HG03108 (cell line): ENCODE data around the gene SH3YL1.

Experiments used
- ATAC-seq: cut with Tn5 transposase; IDR thresholded peaks from one replicate; pipeline ENCODE4 v1.9.1; 2021; ENCODE audit warnings: moderate library complexity; ENCODE audit not compliant: unreplicated experiment

Gene SH3YL1

GRCh38 chr2:263774-264492 lies at the start of gene SH3YL1:
Gene SH3YL1 (minus strand): TSS chr2:264032. CDS start chr2:263984, 48 bp downstream.
- ATAC-seq: peak; percentile 22

- no peak for ATAC-seq
Measured at GRCh38 chr2:310994-311393, 47.2 kb upstream of the SH3YL1 start.

- no peak for ATAC-seq
Measured at GRCh38 chr2:309954-310510, 46.2 kb upstream of the SH3YL1 start.

GRCh38 chr2:309148-309953 lies 45.5 kb upstream of the SH3YL1 start:
- no peak for ATAC-seq

GRCh38 chr2:305366-305765 lies 41.5 kb upstream of the SH3YL1 start:
- no peak for ATAC-seq

- no peak for ATAC-seq
Measured at GRCh38 chr2:296354-296753, 32.5 kb upstream of the SH3YL1 start.

GRCh38 chr2:295090-295489 lies 31.3 kb upstream of the SH3YL1 start:
- ATAC-seq: no peak

- ATAC-seq: no peak
Measured at GRCh38 chr2:290090-290722, 26.4 kb upstream of the SH3YL1 start.

- no peak for ATAC-seq
Measured at GRCh38 chr2:289362-290089, 25.7 kb upstream of the SH3YL1 start.

GRCh38 chr2:288758-289361 lies 25.0 kb upstream of the SH3YL1 start:
- no peak for ATAC-seq

- no peak for ATAC-seq
Measured at GRCh38 chr2:287911-288757, 24.3 kb upstream of the SH3YL1 start, which contains the start of gene ALKAL2. Gene ALKAL2 (minus strand): TSS chr2:288091. CDS start chr2:287835, 256 bp downstream.

GRCh38 chr2:287471-287885 lies 23.6 kb upstream of the SH3YL1 start:
- ATAC-seq: no peak

GRCh38 chr2:286774-287392 lies 23.1 kb upstream of the SH3YL1 start:
- no peak for ATAC-seq

- no peak for ATAC-seq
Measured at GRCh38 chr2:286035-286434, 22.2 kb upstream of the SH3YL1 start.

GRCh38 chr2:285531-285930 lies 21.7 kb upstream of the SH3YL1 start:
- no peak for ATAC-seq

- ATAC-seq: no peak
Measured at GRCh38 chr2:284896-285492, 21.2 kb upstream of the SH3YL1 start.

GRCh38 chr2:283996-284794 lies 20.4 kb upstream of the SH3YL1 start:
- no peak for ATAC-seq
